Measurements from ENCODE around the gene HCFC2.

- TF ChIP-seq EZH2 (IDR thresholded peaks at IDR 0.05; ENCODE audit: insufficient read depth, poor library complexity, severe bottlenecking) (no peak), EZH2phosphoT487 (IDR thresholded peaks at IDR 0.05; ENCODE audit: insufficient read depth, low read depth) (no peak)
These were observed 45.3 kb downstream of the HCFC2 start for GRCh38 chr12:104109446-104110271.

Measured in GM23248 (cell line).